Measurements from ENCODE around the gene CACNA2D3. TPM values are rescaled to one million over a fixed set of nuclear protein-coding genes. Genes with fewer than 3 reads are reported as not detected.

CACNA2D3 gene
- total and polyA plus RNA-seq, 2 experiments from 2014 or later = 0.30 to 0.43 TPM

GRCh38 chr3:54131890-54132289, 9.5 kb downstream of the CACNA2D3 start:
- no peak overlapping the region for H3K4me3 ChIP-seq
- H3K9me3 ChIP-seq (ENCODE audit: low read depth) = no peaks in the 10 kb centered on the region
- TF ChIP-seq EZH2phosphoT487 (IDR thresholded peaks at IDR 0.05; ENCODE audit: insufficient read depth, low read depth) (no peak), EZH2 (IDR thresholded peaks at IDR 0.05; ENCODE audit: insufficient read depth, poor library complexity, severe bottlenecking) (no peak)
- H3F3A ChIP-seq (ENCODE audit: insufficient read depth) = no peaks in the 10 kb centered on the region
- H4K20me1 ChIP-seq (ENCODE audit: insufficient read depth) = no peaks in the 10 kb centered on the region
- no peaks in the 10 kb centered on the region for H3K27me3 ChIP-seq (replicated peaks; ENCODE audit: insufficient read depth)
- H3K36me3 ChIP-seq (ENCODE audit: low read depth) = no peaks in the 10 kb centered on the region
- H3K4me2 ChIP-seq (ENCODE audit: unreplicated experiment) = no peak overlapping the region
- in situ Hi-C loops (cut with MboI) = no loop called here
- no peak overlapping the region for H3K27ac ChIP-seq
- WGBS, 2 experiments (ENCODE audit: low coverage in 1 of 2, low lambda C conversion rate in 2 of 2, missing lambda C conversion rate in 2 of 2) = 66 to 73% methylated on average over 8 of the region's 8 CpGs
- no peaks in the 10 kb centered on the region for H3K9me2 ChIP-seq (ENCODE audit: insufficient read depth)
- no peaks in the 10 kb centered on the region for H3K4me1 ChIP-seq (ENCODE audit: insufficient read depth)
- no peak overlapping the region for H2AFZ ChIP-seq
- no peak for DNase-seq
- no peak overlapping the region for H3K9ac ChIP-seq
- no peaks in the 10 kb centered on the region for H3K79me2 ChIP-seq (ENCODE audit: insufficient read depth)

- Histone ChIP-seq H3K36me3 (ENCODE audit: low read depth) (no peaks in the 10 kb centered on the region), H4K20me1 (ENCODE audit: insufficient read depth) (no peaks in the 10 kb centered on the region), H3K9me2 (ENCODE audit: insufficient read depth) (no peaks in the 10 kb centered on the region), H3K4me3 (no peak overlapping the region), H3K27ac (no peak overlapping the region), H3K9ac (no peak overlapping the region), H3F3A (ENCODE audit: insufficient read depth) (no peaks in the 10 kb centered on the region), H3K4me1 (ENCODE audit: insufficient read depth) (no peaks in the 10 kb centered on the region), H3K4me2 (ENCODE audit: unreplicated experiment) (no peak overlapping the region), H3K79me2 (ENCODE audit: insufficient read depth) (no peaks in the 10 kb centered on the region), H2AFZ (no peak overlapping the region), H3K27me3 (replicated peaks; ENCODE audit: insufficient read depth) (no peaks in the 10 kb centered on the region), H3K9me3 (ENCODE audit: low read depth) (no peaks in the 10 kb centered on the region)
- in situ Hi-C loops (cut with MboI) = no loop called here
- WGBS, 2 experiments (ENCODE audit: low coverage in 1 of 2, low lambda C conversion rate in 2 of 2, missing lambda C conversion rate in 2 of 2) = 40% methylated on average over 3 of the region's 3 CpGs
- no peak for DNase-seq
- TF ChIP-seq EZH2phosphoT487 (IDR thresholded peaks at IDR 0.05; ENCODE audit: insufficient read depth, low read depth) (no peak), EZH2 (IDR thresholded peaks at IDR 0.05; ENCODE audit: insufficient read depth, poor library complexity, severe bottlenecking) (no peak)
These were observed 10.3 kb downstream of the CACNA2D3 start for GRCh38 chr3:54132685-54133084.

GRCh38 chr3:54133196-54133595, 10.8 kb downstream of the CACNA2D3 start:
- H3K36me3 ChIP-seq (ENCODE audit: low read depth) = no peaks in the 10 kb centered on the region
- no peak overlapping the region for H3K27ac ChIP-seq
- no peaks in the 10 kb centered on the region for H3K79me2 ChIP-seq (ENCODE audit: insufficient read depth)
- in situ Hi-C loops (cut with MboI) = no loop called here
- TF ChIP-seq EZH2phosphoT487 (IDR thresholded peaks at IDR 0.05; ENCODE audit: insufficient read depth, low read depth) (no peak), EZH2 (IDR thresholded peaks at IDR 0.05; ENCODE audit: insufficient read depth, poor library complexity, severe bottlenecking) (no peak)
- H3K4me2 ChIP-seq (ENCODE audit: unreplicated experiment) = no peak overlapping the region
- H3K4me1 ChIP-seq (ENCODE audit: insufficient read depth) = no peaks in the 10 kb centered on the region
- H2AFZ ChIP-seq = no peak overlapping the region
- H3F3A ChIP-seq (ENCODE audit: insufficient read depth) = no peaks in the 10 kb centered on the region
- WGBS, 2 experiments (ENCODE audit: low coverage in 1 of 2, low lambda C conversion rate in 2 of 2, missing lambda C conversion rate in 2 of 2) = 33 to 36% methylated on average over 5 of the region's 5 CpGs
- DNase-seq = no peak
- no peak overlapping the region for H3K9ac ChIP-seq
- H4K20me1 ChIP-seq (ENCODE audit: insufficient read depth) = no peaks in the 10 kb centered on the region
- H3K4me3 ChIP-seq = no peak overlapping the region
- H3K9me2 ChIP-seq (ENCODE audit: insufficient read depth) = no peaks in the 10 kb centered on the region
- no peaks in the 10 kb centered on the region for H3K9me3 ChIP-seq (ENCODE audit: low read depth)
- no peaks in the 10 kb centered on the region for H3K27me3 ChIP-seq (replicated peaks; ENCODE audit: insufficient read depth)

DNA sequence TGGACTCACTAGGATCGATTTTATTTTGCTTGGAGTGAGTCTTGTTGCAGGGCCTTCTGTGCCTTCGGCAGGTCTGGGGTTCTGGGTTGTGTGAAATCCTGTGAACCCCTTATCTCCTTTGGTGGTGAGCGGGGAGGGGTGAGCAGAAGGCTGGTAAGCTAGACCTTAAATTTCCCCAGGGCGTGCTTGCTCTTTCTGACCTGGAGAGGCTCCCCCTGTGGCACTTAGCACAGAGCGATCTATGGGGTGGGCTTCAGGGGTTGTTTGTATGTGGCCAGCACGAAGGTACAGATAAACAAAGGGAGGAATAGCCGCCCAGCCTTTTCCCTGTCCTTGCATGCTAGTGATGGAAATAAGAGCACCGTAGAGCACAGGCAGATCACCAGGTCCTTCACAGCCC, 11.8 kb downstream of the CACNA2D3 start:
- in situ Hi-C loops (cut with MboI) = no loop called here
- 34 to 43% methylated on average over 8 of the region's 8 CpGs for WGBS, 2 experiments (ENCODE audit: low coverage in 1 of 2, low lambda C conversion rate in 2 of 2, missing lambda C conversion rate in 2 of 2)

GRCh38 chr3:54134713-54135112, 12.4 kb downstream of the CACNA2D3 start:
- H2AFZ ChIP-seq = no peak overlapping the region
- H3K9ac ChIP-seq = no peak overlapping the region
- no peaks in the 10 kb centered on the region for H3K9me3 ChIP-seq (ENCODE audit: low read depth)
- no peak for DNase-seq
- H3K27me3 ChIP-seq (replicated peaks; ENCODE audit: insufficient read depth) = no peaks in the 10 kb centered on the region
- no peak overlapping the region for H3K27ac ChIP-seq
- H3K36me3 ChIP-seq (ENCODE audit: low read depth) = no peaks in the 10 kb centered on the region
- no peaks in the 10 kb centered on the region for H3F3A ChIP-seq (ENCODE audit: insufficient read depth)
- H3K4me2 ChIP-seq (ENCODE audit: unreplicated experiment) = no peak overlapping the region
- H3K4me3 ChIP-seq = no peak overlapping the region
- TF ChIP-seq EZH2 (IDR thresholded peaks at IDR 0.05; ENCODE audit: insufficient read depth, poor library complexity, severe bottlenecking) = no peak
- TF ChIP-seq EZH2phosphoT487 (IDR thresholded peaks at IDR 0.05; ENCODE audit: insufficient read depth, low read depth) = no peak
- in situ Hi-C loops (cut with MboI) = no loop called here
- no peaks in the 10 kb centered on the region for H3K79me2 ChIP-seq (ENCODE audit: insufficient read depth)
- no peaks in the 10 kb centered on the region for H4K20me1 ChIP-seq (ENCODE audit: insufficient read depth)
- WGBS, 2 experiments (ENCODE audit: low coverage in 1 of 2, low lambda C conversion rate in 2 of 2, missing lambda C conversion rate in 2 of 2) = 57 to 70% methylated on average over 12 of the region's 12 CpGs
- no peaks in the 10 kb centered on the region for H3K9me2 ChIP-seq (ENCODE audit: insufficient read depth)
- H3K4me1 ChIP-seq (ENCODE audit: insufficient read depth) = no peaks in the 10 kb centered on the region

More for the DNA sequence above, 11.8 kb downstream of the CACNA2D3 start:
- Histone ChIP-seq H3K36me3 (ENCODE audit: low read depth) (no peaks in the 10 kb centered on the region), H2AFZ (no peak overlapping the region), H3K4me3 (no peak overlapping the region), H3K4me2 (ENCODE audit: unreplicated experiment) (no peak overlapping the region), H4K20me1 (ENCODE audit: insufficient read depth) (no peaks in the 10 kb centered on the region), H3K9me2 (ENCODE audit: insufficient read depth) (no peaks in the 10 kb centered on the region), H3K9me3 (ENCODE audit: low read depth) (no peaks in the 10 kb centered on the region), H3F3A (ENCODE audit: insufficient read depth) (no peaks in the 10 kb centered on the region), H3K4me1 (ENCODE audit: insufficient read depth) (no peaks in the 10 kb centered on the region), H3K27ac (no peak overlapping the region), H3K9ac (no peak overlapping the region), H3K79me2 (ENCODE audit: insufficient read depth) (no peaks in the 10 kb centered on the region), H3K27me3 (replicated peaks; ENCODE audit: insufficient read depth) (no peaks in the 10 kb centered on the region)
- TF ChIP-seq EZH2phosphoT487 (IDR thresholded peaks at IDR 0.05; ENCODE audit: insufficient read depth, low read depth) = no peak
- TF ChIP-seq EZH2 (IDR thresholded peaks at IDR 0.05; ENCODE audit: insufficient read depth, poor library complexity, severe bottlenecking) = no peak
- DNase-seq = no peak
